22Rv1 (cell line): Measurements from ENCODE around the gene IL12A.

Experiments
- ZFX ChIP-seq: fragments of 450-650 bp; IDR thresholded peaks from 2 replicates; pipeline ENCODE4 v1.6.1; 2017; ENCODE audit warnings: antibody characterized with exemption, borderline replicate concordance
- TF ChIP-seq, protein P1 (sequence below): fragments of 450-650 bp; IDR thresholded peaks from 2 replicates; pipeline ENCODE4 v1.5.1; 2017; ENCODE audit warnings: mild to moderate bottlenecking

DNA sequence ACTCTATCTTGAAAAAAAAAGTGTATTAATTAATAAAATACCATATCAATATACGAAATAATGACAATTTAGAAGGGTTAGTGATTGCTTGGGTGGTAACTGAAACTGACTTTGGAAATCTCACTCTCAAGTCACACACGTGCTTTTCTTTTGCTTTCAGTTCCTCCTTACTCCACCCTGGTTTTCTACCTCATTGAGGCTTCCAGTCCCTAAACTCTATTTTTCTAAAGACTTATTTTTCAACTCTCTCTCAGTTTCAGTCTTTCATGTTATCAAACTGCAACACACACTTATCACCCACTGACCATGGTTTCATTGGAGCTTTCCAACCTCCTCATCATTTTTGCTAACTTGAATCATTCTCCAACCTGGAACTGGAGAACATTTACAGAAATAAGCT lies 23.5 kb downstream of the IL12A start:
- TF ChIP-seq, protein P1, sequence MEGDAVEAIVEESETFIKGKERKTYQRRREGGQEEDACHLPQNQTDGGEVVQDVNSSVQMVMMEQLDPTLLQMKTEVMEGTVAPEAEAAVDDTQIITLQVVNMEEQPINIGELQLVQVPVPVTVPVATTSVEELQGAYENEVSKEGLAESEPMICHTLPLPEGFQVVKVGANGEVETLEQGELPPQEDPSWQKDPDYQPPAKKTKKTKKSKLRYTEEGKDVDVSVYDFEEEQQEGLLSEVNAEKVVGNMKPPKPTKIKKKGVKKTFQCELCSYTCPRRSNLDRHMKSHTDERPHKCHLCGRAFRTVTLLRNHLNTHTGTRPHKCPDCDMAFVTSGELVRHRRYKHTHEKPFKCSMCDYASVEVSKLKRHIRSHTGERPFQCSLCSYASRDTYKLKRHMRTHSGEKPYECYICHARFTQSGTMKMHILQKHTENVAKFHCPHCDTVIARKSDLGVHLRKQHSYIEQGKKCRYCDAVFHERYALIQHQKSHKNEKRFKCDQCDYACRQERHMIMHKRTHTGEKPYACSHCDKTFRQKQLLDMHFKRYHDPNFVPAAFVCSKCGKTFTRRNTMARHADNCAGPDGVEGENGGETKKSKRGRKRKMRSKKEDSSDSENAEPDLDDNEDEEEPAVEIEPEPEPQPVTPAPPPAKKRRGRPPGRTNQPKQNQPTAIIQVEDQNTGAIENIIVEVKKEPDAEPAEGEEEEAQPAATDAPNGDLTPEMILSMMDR = no peak
- TF ChIP-seq ZFX = no peak
